NCI-H2196 treated with DMSO at 0.1 percent for 48 hours (cell line): ENCODE data around the gene LIMK1.
"Not testable (repeated sequence)": the region's sequence is repeated elsewhere in the genome, so short reads cannot be mapped to it uniquely, and the experiment has no call there.

ENCODE experiments used
- DNase-seq: peaks from one replicate; lab custom pipeline; 2025; ENCODE audit not compliant: unreplicated experiment; lab: John Stamatoyannopoulos, UW

Gene LIMK1

DNA sequence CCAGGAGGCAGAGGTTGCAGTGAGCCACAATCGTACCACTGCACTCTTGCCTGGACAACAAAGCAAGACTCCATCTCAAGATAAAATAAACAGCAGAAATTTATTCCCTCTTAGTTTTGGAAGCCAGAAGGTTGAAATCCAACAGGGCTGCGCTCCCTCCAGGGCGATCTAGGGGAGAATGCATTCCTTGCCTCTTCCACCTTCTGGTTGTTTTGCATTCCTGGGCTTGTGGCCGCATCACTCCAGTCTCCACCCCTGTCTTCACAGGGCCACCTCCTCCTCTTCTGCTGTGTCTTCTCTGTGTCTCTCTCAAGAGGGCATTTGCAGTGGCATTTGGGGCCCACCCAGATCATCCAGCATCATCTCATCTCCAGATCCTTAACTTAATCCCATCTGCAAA is 36.2 kb downstream of the LIMK1 start:
- DNase-seq: no peak

- no peak for DNase-seq
Measured at GRCh38 chr7:74121401-74122249, 38.0 kb downstream of the LIMK1 start.

DNA sequence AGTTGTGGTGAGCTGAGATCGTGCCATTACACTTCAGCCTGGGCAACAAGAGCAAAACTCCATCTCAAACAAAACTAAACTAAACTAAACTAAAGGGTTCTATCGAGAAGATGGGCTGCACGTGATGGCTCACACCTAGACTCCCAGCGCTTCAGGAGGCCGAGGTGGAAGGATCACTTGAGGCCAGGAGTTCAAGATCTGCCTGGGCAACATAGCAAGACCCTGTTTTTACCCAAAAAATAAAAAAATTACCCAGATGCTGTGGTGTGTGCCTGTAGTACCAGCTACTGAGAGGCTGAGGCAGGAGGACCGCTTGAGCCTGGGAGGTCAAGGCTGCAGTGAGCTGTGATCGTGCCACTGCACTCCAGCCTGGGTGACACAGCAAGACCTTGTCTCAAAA is 40.3 kb downstream of the LIMK1 start:
- DNase-seq: not testable (repeated sequence)

- DNase-seq: no peak
Measured at GRCh38 chr7:74126220-74126880, 42.7 kb downstream of the LIMK1 start.

DNA sequence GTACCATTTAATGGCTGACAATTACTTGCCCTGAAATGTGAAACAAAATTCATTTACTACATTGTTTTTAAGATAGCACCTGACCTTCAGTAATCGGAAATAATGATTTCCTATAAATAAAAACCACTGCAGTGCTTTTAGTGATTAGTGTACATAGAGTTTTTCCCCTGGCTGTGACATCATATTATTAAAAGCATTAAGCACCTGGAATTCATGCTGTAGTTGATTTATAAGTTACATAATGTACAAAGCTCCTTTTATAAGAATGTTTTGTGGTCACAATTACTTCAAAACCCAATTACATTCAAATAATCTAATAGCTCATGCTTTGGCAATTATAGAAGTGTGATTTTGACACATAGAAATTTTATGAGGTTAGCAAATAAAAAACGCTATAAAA is 46.3 kb downstream of the LIMK1 start:
- no peak for DNase-seq

GRCh38 chr7:74130518-74130917 is 46.9 kb downstream of the LIMK1 start:
- no peak for DNase-seq

DNA sequence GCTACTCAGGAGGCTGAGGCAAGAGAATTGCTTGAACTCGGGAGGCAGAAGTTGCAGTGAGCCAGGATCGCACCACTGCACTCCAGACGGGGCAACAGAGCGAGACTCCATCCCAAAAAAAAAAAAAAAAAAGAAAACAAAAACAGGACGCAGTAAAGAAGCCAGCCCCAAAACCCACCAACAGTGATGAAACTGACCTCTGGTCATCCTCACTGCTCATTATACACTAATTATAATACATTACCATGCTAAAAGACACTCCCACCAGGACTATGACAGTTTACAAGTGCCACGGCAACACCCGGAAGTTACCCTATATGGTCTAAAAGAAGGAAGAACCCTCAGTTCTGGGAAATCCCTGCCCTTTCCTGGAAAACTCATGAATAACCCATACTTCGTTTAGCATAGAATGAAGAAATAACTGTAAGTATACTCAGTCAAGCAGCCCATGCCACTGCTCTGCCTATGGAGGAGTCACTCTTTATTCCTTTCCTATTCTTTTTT is 50.6 kb downstream of the LIMK1 start:
- DNase-seq: no peak

DNA sequence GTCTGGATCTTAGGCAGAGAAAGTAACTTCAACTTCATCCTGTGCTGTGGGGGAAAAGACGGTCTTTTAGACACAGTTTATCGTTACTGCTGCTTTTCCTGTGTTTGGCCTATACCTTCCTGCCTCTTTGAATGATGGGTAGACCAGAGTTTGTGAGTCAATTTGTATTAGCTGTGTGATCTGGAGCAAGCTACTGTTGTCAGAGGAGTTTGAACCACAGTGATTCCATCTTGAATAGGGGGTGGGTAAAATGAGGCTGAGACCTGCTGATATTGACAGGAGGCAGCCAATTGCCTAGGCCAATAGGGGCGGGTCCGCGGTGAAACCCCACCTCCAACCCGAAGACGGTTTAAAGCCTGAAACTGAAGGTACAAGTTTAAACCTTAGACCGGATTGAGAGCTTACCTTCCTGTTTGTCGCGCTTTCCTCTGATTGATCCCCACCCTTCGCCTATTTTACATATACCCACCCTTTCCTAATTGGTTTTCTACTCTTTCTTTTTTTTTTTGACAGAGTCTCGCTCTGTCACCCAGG is 54.8 kb downstream of the LIMK1 start:
- DNase-seq: no peak

- no peak for DNase-seq
Measured at GRCh38 chr7:74138945-74139843, 55.6 kb downstream of the LIMK1 start.

- no peak for DNase-seq
Measured at GRCh38 chr7:74141705-74142104, 58.1 kb downstream of the LIMK1 start.

DNA sequence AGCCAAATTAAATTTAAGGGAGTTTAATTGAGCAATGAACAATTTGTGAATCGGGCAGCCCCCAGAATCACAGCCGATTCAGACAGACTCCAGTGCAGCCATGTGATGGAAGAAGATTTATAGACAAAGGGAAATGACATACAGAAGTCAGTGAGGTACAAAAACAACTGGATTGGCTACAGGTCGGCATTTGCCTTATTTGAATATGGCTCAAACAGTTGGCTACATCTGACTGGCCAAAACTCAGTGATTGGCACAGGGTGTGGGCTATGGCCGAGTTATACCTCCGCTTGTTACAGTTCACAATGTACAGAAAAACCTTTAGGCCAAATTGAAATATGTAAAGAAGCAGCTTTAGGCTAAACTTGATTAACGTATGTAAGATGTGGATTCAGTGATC is 59.8 kb downstream of the LIMK1 start:
- DNase-seq: no peak

- no peak for DNase-seq
Measured at GRCh38 chr7:74148491-74148890, 64.9 kb downstream of the LIMK1 start.

GRCh38 chr7:74149071-74149470 is 65.5 kb downstream of the LIMK1 start:
- no peak for DNase-seq

DNA sequence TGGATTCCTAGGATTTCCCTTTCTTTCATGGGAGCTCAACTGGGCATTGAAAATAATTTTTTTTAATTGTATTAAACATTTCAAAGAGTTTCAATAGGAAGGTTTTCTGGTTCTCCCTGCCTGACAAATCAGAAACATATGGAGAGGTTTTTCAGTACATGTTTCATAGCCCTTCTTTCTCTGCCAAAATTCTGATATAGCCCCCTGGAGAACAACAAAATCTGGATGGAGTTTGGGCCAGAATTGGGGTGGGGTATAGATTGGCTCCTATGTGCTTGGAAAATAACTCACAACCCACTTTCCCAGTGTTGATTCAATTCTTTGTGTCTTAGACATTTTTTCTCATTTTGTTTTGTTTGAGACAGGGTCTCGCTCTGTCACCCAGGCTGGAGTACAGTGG is 66.0 kb downstream of the LIMK1 start:
- no peak for DNase-seq

- no peak for DNase-seq
Measured at GRCh38 chr7:74153736-74154135, 70.1 kb downstream of the LIMK1 start.

GRCh38 chr7:74155810-74156395 is 72.3 kb downstream of the LIMK1 start:
- no peak for DNase-seq

DNA sequence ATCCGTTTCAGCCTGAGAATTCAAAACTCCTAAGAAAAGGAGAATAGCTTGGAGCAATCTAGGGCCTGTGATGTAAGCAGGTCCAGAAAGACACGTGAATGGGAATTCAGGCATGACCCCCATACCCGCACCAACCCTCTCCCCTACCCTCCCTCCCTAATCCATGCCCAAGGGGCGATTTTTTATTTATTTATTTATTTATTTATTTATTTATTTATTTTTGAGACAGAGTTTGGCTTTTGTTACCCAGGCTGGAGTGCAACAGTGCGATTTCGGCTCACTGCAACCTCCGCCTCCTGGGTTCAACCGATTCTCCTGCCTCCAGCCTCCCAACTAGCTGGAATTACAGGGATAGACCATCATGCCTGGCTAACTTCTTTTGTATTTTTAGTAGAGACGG is 74.0 kb downstream of the LIMK1 start:
- DNase-seq: no peak

DNA sequence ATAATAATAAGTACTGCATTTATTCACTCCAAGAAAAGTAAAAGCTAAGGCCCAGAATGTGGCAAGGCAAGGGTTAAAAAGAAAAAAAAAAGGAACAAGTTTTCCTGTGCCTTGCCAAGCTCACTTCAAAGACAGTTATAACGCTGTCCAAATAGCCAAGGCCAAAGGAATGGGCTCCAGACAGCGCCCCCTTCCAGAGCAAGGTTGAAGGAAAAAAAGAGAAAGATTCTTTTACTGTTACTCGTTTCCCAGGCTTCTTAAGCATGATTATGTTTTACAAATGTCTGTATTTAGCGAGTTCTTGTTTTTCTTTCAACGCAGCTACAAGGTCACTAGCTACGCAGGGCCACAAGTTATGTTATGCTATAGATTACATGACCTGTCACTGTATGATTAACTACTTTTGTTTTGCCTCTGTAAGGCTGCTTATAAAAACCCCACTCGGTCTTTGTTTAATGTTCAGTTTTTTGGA is 81.4 kb downstream of the LIMK1 start:
- no peak for DNase-seq

GRCh38 chr7:74165867-74166593 is 82.4 kb downstream of the LIMK1 start:
- DNase-seq: no peak

DNA sequence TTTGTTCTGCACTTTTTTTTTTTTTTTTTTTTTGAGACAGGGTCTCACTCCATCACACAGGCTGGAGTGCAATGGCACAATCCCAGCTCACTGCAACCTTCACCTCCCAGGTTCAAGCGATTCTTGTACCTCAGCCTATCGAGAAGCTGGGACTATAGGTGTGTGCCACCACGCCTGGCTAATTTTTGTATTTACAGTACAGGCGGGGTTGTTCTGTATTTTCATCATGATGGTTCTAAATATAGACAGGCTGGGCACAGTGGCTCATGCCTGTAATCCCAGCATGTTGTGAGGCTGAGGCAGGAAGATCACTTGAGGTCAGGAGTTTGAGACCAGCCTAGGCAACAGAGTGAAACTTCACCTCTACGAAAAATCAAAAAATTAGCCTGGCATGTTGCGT is 83.7 kb downstream of the LIMK1 start:
- not testable (repeated sequence) for DNase-seq
